GM21360 (cell line): ENCODE results near the gene NPEPL1.

Source experiments
- ATAC-seq: cut with Tn5 transposase; IDR thresholded peaks from one replicate; pipeline ENCODE4 v1.9.1; 2021; ENCODE audit warnings: mild to moderate bottlenecking, moderate library complexity; ENCODE audit not compliant: unreplicated experiment

NPEPL1 gene

GRCh38 chr20:58682656-58683531 lies 9.7 kb upstream of the NPEPL1 start:
- ATAC-seq, result no peak

DNA sequence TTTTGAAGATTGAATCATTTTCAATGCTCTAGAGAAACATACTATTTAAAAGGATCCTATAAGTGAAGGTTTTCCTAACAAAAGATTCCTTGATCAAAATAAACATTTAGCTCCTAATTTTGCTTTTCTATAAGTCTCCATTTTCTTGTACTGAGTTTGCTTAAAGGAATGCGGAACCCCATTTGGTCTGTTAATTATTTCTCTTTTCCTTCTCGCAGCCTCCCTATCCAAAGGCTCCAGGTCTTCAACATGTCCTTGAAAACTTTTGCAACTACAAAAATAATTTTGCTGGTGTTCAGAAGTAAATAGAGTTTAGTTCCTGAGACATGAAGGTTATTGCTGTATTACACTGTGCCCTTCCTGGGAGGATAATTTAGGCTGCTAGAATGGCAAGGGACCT lies 8.3 kb upstream of the NPEPL1 start:
- ATAC-seq, result no peak

GRCh38 chr20:58685988-58686387 lies 6.6 kb upstream of the NPEPL1 start:
- no peak for ATAC-seq

GRCh38 chr20:58688414-58688813 lies 4.2 kb upstream of the NPEPL1 start:
- ATAC-seq, result no peak

DNA sequence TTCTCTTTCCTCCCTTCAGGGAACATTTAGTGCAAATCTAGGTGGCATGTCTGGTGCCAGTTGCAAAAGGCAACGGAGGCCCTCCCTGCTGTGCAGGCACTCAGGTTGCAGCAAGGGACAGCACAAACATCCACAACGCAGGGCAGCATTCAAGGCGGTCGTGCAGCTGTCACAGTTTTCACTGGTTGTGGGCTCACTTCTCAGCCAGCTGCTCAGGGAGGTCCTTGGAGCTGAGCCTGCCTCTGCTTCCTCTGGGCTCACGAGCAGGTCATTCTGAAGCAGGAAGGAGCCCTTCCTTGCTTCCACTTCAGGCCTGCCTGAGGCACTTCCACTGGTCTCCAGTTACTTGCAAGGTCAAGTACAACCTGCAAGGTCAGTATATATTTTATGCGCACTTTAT lies 3.8 kb upstream of the NPEPL1 start:
- ATAC-seq, result no peak

GRCh38 chr20:58690396-58691135 lies 2.0 kb upstream of the NPEPL1 start:
- no peak for ATAC-seq

GRCh38 chr20:58691773-58692578 lies 624 bp upstream of the NPEPL1 start:
- no peak for ATAC-seq

GRCh38 chr20:58693226-58694006 lies 816 bp downstream of the NPEPL1 start:
- no peak for ATAC-seq

- no peak for ATAC-seq
These were observed 1.9 kb downstream of the NPEPL1 start for GRCh38 chr20:58694241-58695083.

GRCh38 chr20:58695084-58695722 lies 2.6 kb downstream of the NPEPL1 start:
- ATAC-seq, result no peak

DNA sequence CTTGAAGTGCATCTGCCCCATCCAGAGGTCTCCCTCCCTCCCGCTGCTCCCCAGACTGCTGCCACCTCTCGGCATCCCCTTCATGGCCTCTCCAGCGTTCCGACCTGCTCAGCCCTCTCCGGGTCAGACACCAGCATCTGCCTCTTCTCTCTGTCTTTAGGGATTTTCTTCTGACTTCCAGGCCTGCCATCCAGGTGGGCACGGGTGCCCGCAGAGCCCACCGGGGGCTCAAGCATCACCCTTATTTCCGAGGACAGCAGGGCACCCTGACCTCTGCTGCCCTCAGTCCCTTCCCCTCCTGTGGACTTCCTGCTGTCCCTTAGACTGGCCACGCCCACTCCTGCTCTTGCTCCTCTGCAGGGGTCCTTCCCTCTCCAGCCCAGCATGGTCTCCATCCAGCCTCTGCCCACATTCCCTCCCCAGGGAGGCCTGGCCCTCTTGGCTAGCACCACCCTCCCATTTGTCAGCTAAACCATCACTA lies 3.3 kb downstream of the NPEPL1 start:
- ATAC-seq, result no peak

DNA sequence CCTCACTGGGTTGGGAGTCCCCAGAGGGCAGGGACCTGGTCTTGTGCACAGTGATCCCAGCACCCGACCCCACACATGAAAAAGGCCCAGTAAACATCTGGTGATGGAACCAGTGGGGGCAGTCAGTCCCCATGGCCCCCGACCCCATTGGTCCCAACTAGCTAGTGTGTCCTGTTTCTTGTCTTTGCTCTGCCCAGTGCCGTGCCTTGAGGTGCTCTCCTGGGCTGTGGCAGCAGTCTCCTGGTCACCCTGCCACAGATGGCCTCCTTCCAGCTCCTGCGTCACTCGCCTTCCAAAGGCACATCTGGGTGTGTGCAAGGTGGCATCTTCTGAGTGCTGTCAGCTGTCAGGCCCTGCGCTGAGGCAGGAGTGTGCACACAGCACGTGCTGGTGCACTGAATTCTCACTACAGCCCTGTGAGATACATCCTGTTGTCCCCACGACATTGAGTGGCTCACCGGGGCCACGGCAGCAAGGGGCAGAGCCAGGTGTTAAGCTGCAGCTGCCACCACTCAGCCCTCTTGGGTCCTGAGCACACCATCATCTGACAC lies 3.9 kb downstream of the NPEPL1 start:
- ATAC-seq, result no peak

DNA sequence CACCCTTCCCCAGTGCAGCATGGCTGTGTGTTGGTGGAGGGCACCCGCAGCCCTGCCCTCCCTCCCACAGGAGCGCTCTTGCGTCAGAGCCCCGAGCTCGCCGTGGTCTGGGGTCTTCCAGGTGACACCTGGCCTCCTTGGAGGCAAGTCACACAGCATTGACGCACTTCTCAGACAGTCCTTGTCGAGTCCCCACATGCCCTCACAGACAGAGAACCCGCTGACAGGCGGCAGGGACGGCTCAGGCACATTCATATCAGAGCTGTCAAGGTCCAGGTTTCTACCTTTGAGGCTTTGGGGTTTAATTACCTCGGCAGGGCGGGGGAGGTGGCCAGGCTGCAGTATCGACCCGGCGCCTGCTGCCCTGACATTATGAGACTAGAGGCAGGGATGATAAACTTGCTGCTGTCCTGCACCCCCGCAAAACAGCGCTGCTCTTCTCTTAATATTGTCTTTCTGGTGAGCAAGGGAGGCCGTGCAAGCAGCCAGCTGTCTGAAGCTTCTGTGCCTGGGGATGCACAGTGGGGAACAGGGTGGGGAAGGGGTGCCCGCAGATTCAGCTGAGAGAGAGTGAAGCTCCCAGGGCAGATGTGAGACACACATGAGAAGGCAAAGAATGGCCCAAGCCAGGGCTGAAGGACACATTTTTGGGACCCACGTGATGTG lies 4.7 kb downstream of the NPEPL1 start:
- no peak for ATAC-seq

DNA sequence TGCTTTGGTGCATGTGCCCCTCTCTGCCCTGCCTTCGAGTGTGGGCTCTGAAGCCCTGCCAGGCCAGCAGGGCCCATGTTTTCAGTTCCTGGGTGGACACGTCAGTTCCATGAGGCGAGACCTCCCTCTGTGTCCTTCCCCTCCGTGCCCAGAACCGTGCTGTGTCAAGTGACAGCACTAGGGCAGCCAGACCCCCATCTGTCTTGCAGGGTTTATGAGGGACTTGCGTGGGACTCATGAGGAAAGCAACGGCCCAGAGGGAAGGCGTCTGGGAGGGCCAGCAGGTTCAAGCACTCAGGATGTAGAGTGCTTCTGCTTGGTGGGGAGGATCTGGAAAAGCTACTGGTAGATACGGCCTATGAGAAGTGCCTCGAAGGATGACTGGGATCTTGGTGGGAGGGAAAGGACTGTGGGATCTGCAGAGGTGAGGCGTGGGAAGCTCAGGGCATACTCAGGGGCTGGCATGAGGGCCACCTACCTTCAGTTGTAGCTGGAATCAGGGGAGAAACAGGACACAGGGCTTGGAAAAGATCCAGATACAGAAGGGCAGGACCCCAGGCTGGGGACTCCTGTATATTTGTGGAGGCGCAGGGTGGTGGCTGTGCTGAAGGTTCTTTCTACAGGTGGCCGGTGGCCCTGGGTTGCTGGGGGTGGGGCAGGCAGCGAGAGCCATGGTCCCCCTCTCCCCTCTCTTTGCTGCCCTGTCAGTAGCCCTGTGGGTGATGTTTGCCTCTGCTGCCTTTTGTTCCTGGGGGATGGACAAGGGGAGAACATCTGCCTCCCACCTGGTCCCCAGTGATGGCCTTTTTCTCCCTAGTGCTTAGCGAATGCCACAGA lies 5.5 kb downstream of the NPEPL1 start:
- ATAC-seq, result no peak

- ATAC-seq, result no peak
These were observed 6.4 kb downstream of the NPEPL1 start for GRCh38 chr20:58698741-58699622.

GRCh38 chr20:58699623-58700107 lies 7.1 kb downstream of the NPEPL1 start:
- no peak for ATAC-seq
